Natural killer cell (primary cell): Measurements from ENCODE around the gene CCDC186. TPM values are rescaled to one million over a fixed set of nuclear protein-coding genes. Genes with fewer than 3 reads are reported as not detected.

Source experiments
- ATAC-seq, 3 donors: fragments of 150-1000 bp in 2 of 3; fragments of 200-7000 bp in 1 of 3; cut with Tn5 transposase; 1 replicate in 1 of 3; 2 replicates in 2 of 3; pipeline ENCODE4 v1.10.0; 2021; ENCODE audit warnings: mild to moderate bottlenecking in 2 of 3, moderate library complexity in 2 of 3
- DNase-seq, 2 donors: peaks; one replicate each; pipeline versions ENCODE4 v3.0.0 to v3.0.0-alpha.2; 2013 to 2021; ENCODE audit warnings: mixed read lengths in 1 of 2
- H3K27ac ChIP-seq: one replicate; pipeline ENCODE4 v1.5.1; 2013; ENCODE audit warnings: mild to moderate bottlenecking, low read length
- H3K27me3 ChIP-seq: one replicate; pipeline ENCODE4 v1.6.1; 2013; ENCODE audit warnings: low read length; ENCODE audit not compliant: control insufficient read depth, insufficient read depth
- H3K36me3 ChIP-seq: one replicate; pipeline ENCODE4 v1.6.1; 2013; ENCODE audit warnings: low read length; ENCODE audit not compliant: control insufficient read depth, insufficient read depth
- H3K4me1 ChIP-seq: one replicate; pipeline ENCODE4 v1.6.1; 2013; ENCODE audit warnings: low read length; ENCODE audit not compliant: control insufficient read depth, insufficient read depth
- H3K4me3 ChIP-seq: one replicate; pipeline ENCODE4 v1.5.1; 2013; ENCODE audit warnings: low read length
- H3K9me3 ChIP-seq: one replicate; pipeline ENCODE4 v1.6.1; 2013; ENCODE audit warnings: low read length; ENCODE audit not compliant: control insufficient read depth, insufficient read depth
- H3K27ac Mint-ChIP-seq, 2 donors: one replicate each; pipeline ENCODE4 v1.8.0; 2022; ENCODE audit warnings: mild to moderate bottlenecking in 2 of 2, mixed read lengths in 2 of 2, moderate library complexity in 1 of 2
- H3K27me3 Mint-ChIP-seq, 2 donors: one replicate each; pipeline ENCODE4 v1.8.0; 2022; ENCODE audit warnings: low read depth in 2 of 2, mixed read lengths in 2 of 2
- H3K36me3 Mint-ChIP-seq: one replicate; pipeline ENCODE4 v1.8.0; 2022; ENCODE audit warnings: mixed read lengths
- H3K4me1 Mint-ChIP-seq, 2 donors: one replicate each; pipeline ENCODE4 v1.8.0; 2022; ENCODE audit warnings: mixed read lengths in 2 of 2
- H3K4me3 Mint-ChIP-seq: one replicate; pipeline ENCODE4 v1.8.0; 2022; ENCODE audit warnings: mild to moderate bottlenecking, moderate library complexity, mixed read lengths
- H3K9me3 Mint-ChIP-seq, 2 donors: one replicate each; pipeline ENCODE4 v1.8.0; 2022; ENCODE audit warnings: mixed read lengths in 2 of 2
- CTCF ChIP-seq: fragments of 200-600 bp; IDR thresholded peaks from one replicate; pipeline ENCODE4 v1.8.0; 2022; ENCODE audit warnings: antibody characterized with exemption
- WGBS: methylation state at CpG from one replicate; pipeline ENCODE4 v1.1.7; 2013; ENCODE audit warnings: missing lambda C conversion rate; ENCODE audit not compliant: insufficient coverage; 5-methylcytosine and 5-hydroxymethylcytosine counted together
- intact Hi-C: fragments of 100-400 bp; cut with micrococcal nuclease; formaldehyde crosslinking; loops from one replicate; pipeline ENCODE4 v1.14.2; 2022
- total RNA-seq, 4 donors: library from RNA; stranded (reverse); fragments of 120-200 nt in 1 of 4; gene quantifications; one replicate each; pipeline versions ENCODE4 v1.2.3 to v1.2.4, GENCODE V29; 2013 to 2022

Gene CCDC186
- total RNA-seq: 10 to 100 TPM; 51.1 to 66.9 (median 54.0) TPM
- 64.0 TPM for total RNA-seq (2013)

- peak within 1 kb of the TSS; percentile 90 for H3K27ac ChIP-seq
- no peaks in the 10 kb centered on the region for H3K36me3 ChIP-seq
- WGBS: under 1% methylated on average over 49 of the region's 49 CpGs
- Mint-ChIP-seq H3K27ac (peak within 1 kb of the TSS; percentile 98 to 100), H3K9me3 (no peaks in the 10 kb centered on the region), H3K4me1 (peaks cover 42 to 45% of the 10 kb centered on the region in 2 donors), H3K27me3 (peaks cover 10 to 24% of the 10 kb centered on the region in 2 donors), H3K4me3 (peak within 1 kb of the TSS; percentile 100), H3K36me3 (no peaks in the 10 kb centered on the region)
- ATAC-seq (peak; percentile 94 to 100 (median 97)), DNase-seq (peak; percentile 97 to 98)
- no peak for TF ChIP-seq CTCF
- H3K4me3 ChIP-seq: peak within 1 kb of the TSS; percentile 88
- no peaks in the 10 kb centered on the region for H3K9me3 ChIP-seq
- intact Hi-C loops: loop anchor here (1.0 to 10.0 kb wide), 4 partner anchors 319 to 648 kb away; partner anchors contain the start of genes CASP7, DCLRE1A, FHIP2A and NHLRC2
- peaks cover 6% of the 10 kb centered on the region for H3K4me1 ChIP-seq
- H3K27me3 ChIP-seq: no peaks in the 10 kb centered on the region
These were observed at the start of gene CCDC186 for GRCh38 chr10:114173921-114174694. Gene CCDC186, minus strand, starts transcription at chr10:114174203. Its CDS starts 10,935 bp downstream, at chr10:114163268.

- peaks cover 21 to 50% of the 10 kb centered on the region in 2 donors for H3K27me3 Mint-ChIP-seq
- no peaks in the 10 kb centered on the region for H3K4me1 Mint-ChIP-seq
- intact Hi-C loops: no loop called here
These were observed 49.1 kb upstream of the CCDC186 start for GRCh38 chr10:114223066-114223465.

GRCh38 chr10:114221235-114221634, 47.2 kb upstream of the CCDC186 start:
- Histone ChIP-seq H3K27me3 (peaks cover 7% of the 10 kb centered on the region), H3K36me3 (no peaks in the 10 kb centered on the region), H3K4me1 (no peaks in the 10 kb centered on the region), H3K9me3 (no peaks in the 10 kb centered on the region), H3K4me3 (no peak overlapping the region), H3K27ac (no peak overlapping the region)
- no peak for TF ChIP-seq CTCF
- H3K27ac Mint-ChIP-seq: no peak overlapping the region
- H3K36me3 Mint-ChIP-seq: no peaks in the 10 kb centered on the region
- H3K4me3 Mint-ChIP-seq: no peak overlapping the region
- intact Hi-C loops: no loop called here
- DNase-seq (no peak), ATAC-seq (no peak)
- no peaks in the 10 kb centered on the region for H3K9me3 Mint-ChIP-seq
- H3K27me3 Mint-ChIP-seq: peaks cover 23 to 46% of the 10 kb centered on the region in 2 donors
- WGBS: 78% methylated on average over 4 of the region's 4 CpGs
- H3K4me1 Mint-ChIP-seq: no peaks in the 10 kb centered on the region

More at GRCh38 chr10:114223066-114223465, 49.1 kb upstream of the CCDC186 start:
- no peak for ATAC-seq
- Histone ChIP-seq H3K27me3 (peaks cover 5% of the 10 kb centered on the region), H3K4me3 (no peak overlapping the region), H3K9me3 (no peaks in the 10 kb centered on the region), H3K27ac (no peak overlapping the region), H3K4me1 (no peaks in the 10 kb centered on the region), H3K36me3 (no peaks in the 10 kb centered on the region)
- no peaks in the 10 kb centered on the region for H3K9me3 Mint-ChIP-seq
- H3K4me3 Mint-ChIP-seq: no peak overlapping the region
- WGBS: 78% methylated on average over 3 of the region's 4 CpGs
- DNase-seq: no peak
- H3K36me3 Mint-ChIP-seq: no peaks in the 10 kb centered on the region
- no peak for TF ChIP-seq CTCF
- H3K27ac Mint-ChIP-seq: no peak overlapping the region
